C4-2B (cell line): ENCODE results near the gene C1S.

Experiments used
- H3K27ac ChIP-seq: fragments of 450-650 bp; 2 replicates; pipeline ENCODE4 v1.5.1; 2017
- ZFX ChIP-seq: fragments of 450-650 bp; IDR thresholded peaks from 2 replicates; pipeline ENCODE4 v1.6.1; 2017
- TF ChIP-seq, protein P1 (sequence below): fragments of 450-650 bp; conservative IDR thresholded peaks from 2 replicates; pipeline ENCODE4 v1.5.1; 2017; ENCODE audit warnings: mild to moderate bottlenecking

C1S gene

GRCh38 chr12:7118881-7119280 is 58.4 kb downstream of the C1S start:
- TF ChIP-seq, protein P1, sequence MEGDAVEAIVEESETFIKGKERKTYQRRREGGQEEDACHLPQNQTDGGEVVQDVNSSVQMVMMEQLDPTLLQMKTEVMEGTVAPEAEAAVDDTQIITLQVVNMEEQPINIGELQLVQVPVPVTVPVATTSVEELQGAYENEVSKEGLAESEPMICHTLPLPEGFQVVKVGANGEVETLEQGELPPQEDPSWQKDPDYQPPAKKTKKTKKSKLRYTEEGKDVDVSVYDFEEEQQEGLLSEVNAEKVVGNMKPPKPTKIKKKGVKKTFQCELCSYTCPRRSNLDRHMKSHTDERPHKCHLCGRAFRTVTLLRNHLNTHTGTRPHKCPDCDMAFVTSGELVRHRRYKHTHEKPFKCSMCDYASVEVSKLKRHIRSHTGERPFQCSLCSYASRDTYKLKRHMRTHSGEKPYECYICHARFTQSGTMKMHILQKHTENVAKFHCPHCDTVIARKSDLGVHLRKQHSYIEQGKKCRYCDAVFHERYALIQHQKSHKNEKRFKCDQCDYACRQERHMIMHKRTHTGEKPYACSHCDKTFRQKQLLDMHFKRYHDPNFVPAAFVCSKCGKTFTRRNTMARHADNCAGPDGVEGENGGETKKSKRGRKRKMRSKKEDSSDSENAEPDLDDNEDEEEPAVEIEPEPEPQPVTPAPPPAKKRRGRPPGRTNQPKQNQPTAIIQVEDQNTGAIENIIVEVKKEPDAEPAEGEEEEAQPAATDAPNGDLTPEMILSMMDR: no peak
- no peak for TF ChIP-seq ZFX
- H3K27ac ChIP-seq: no peak overlapping the region

DNA sequence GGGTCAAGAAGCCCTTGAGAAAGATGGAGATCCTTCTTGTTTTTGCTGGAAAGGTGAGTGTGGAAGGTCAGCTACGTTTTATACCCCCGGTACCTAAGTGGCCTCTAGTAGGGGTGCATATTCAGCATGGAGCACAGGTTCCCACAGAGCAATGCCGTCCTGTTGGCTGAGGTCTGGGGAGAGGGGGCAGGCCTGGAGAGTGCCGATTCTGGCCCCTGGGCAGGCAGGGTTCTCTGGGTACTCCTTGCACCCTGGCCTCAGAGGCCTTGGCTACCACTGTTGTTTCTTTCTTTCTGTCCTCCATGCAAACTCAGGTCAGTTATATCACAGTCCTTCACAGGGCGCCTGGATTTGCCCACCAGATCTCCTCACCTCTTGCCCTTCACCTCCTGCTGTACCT is 59.6 kb downstream of the C1S start:
- TF ChIP-seq ZFX: no peak
- TF ChIP-seq, protein P1: no peak
- H3K27ac ChIP-seq: no peak overlapping the region
